Tongue (tissue), 2 donors: Measurements from ENCODE around the gene PLA2G7. TPM values are rescaled to one million over a fixed set of nuclear protein-coding genes. Genes with fewer than 3 reads are reported as not detected.
A peak's percentile ranks its signal among the peaks of the same experiment; 100 is the strongest.

Experiments used
- DNase-seq: peaks from one replicate; pipeline ENCODE4 v3.0.0-alpha.2; 2015
- total RNA-seq: library from RNA; depleted of rRNA; stranded (reverse); fragments of >200 nt; gene quantifications from one replicate; pipeline ENCODE4 v1.2.3, GENCODE V29; 2014

Gene PLA2G7
- total RNA-seq, 1 donor from 2014 or later: 0.82 TPM

- DNase-seq: no peak
Observed at GRCh38 chr6:46688117-46688965, 46.8 kb downstream of the PLA2G7 start.

GRCh38 chr6:46687619-46688097 is 47.5 kb downstream of the PLA2G7 start, which contains the start of gene TDRD6:
TDRD6 (plus strand) TSS chr6:46687885; CDS start chr6:46688129, 244 bp downstream.
- DNase-seq: no peak

DNA sequence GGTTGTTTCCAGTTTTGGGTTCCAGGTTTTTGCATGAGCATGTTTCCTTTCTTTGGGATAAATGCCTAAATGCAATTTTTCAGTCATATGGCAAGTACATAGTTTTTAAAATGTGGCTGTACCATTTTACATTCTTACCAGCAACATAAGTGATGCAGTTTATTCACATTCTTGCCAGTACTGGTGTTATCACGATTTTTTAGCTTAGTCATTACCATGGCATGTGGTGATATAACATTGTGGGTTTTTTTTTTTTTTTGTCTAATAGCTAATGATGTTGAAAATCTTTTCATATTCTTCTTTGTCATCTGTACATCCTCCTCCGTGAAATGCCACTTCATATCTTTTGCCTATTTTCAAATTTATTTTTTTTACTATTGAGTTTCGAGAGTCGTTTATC is 50.4 kb downstream of the PLA2G7 start:
- no peak for DNase-seq

DNA sequence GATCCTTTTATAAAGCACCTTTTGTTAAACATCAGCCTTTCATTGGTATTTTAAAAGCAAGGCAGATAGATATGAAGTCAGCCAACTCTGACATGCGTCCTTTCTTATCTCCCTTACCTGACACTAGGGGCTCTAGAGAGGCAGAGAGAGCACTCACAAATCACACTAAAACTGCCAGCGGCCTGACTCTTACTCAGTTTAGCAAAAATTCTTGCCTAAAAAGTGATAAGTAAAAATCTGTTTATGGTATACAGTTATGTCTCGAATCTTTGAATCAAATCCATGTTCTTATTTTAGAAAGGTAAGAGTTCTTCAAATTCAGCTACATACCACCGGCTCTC is 57.9 kb downstream of the PLA2G7 start:
- DNase-seq: no peak

DNA sequence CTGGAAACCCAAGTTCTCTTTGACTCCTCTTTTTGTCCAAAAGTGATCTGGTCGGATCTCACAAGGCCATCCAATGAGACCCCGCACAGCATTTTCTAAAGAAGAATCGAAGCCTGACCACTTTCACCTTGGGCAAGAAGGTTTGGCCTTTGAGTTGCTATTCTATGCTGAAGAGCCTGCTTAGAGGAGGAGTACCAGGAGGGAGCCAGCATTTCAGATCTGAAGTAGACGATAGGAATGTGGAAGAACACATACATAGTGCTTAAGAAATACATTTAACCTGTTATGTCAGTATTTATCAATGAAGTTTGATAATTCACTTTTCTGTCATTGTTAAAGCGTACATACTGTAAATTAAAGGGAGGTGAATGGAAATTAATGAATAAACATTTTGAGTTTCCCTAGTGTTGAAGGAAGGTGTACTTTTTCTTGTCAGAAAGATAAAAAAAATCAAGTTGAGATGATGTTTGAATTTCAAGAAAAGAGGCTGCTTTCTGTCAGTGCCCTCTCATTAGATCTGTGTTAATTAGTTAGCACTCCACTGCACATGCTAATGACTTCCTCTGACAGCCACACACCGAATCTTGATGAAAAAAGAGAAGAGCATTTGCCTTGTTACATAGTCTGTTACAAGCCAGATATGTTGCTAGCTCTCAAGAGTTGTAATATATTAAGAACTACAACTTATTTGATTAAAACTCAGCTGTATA is 58.4 kb downstream of the PLA2G7 start:
- no peak for DNase-seq

GRCh38 chr6:46674410-46674809 is 60.8 kb downstream of the PLA2G7 start:
- DNase-seq: no peak

DNA sequence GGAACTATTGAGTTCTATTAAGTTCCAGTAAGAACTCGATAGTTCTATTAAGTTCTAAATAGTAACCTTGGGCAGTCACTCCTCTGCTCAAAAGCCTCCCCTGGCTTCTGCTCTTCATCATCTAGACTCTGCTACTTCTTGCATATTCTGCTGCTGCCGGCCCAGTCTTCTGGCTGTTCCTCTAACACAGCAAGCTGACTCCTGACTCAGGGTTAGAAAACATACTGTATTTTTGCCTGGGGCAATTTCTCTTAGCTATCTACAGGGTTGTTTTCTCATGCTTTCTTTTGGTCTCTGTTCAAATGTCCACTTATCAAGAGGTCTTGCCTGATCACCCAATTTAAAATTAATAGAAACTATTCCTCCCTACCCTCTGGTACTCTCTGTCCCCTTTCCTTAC is 67.8 kb downstream of the PLA2G7 start:
- no peak for DNase-seq

DNA sequence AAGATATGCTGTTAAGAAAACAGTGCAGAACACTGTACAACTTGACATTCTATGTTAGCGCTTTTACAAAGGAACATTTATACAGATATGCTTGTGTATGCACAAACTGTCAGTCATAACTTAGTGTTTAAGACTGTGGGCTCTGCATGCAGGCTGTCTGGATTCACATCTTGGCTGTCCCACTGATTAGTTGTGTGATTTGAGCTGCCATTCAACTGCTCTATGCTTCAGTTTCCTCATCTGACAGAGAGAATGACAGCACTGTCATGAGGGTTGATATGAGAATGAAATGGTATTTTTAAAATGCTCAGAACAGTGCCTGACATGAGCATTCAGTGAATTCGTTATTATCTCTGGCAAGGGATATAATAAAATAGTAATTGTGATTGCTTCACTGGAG is 73.7 kb downstream of the PLA2G7 start:
- no peak for DNase-seq

DNA sequence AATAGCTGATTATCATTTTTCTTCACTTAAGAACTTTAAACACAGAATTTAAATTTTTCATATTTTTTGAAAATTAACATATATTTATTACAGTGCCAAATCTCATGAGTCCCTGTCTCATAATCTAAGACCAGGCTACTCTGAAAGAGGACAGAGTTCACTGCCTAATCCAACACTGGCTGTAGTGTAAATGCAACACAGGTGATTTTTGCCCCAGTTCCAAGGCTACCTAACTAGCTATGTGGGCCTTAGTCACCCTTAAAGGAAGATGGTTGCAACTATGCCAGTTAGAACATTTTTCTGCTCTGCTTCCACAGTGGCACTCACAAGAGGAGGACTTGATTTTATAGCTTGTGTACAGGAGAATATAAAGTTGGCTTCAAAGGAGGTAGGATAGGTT is 77.5 kb downstream of the PLA2G7 start:
- DNase-seq: no peak

DNA sequence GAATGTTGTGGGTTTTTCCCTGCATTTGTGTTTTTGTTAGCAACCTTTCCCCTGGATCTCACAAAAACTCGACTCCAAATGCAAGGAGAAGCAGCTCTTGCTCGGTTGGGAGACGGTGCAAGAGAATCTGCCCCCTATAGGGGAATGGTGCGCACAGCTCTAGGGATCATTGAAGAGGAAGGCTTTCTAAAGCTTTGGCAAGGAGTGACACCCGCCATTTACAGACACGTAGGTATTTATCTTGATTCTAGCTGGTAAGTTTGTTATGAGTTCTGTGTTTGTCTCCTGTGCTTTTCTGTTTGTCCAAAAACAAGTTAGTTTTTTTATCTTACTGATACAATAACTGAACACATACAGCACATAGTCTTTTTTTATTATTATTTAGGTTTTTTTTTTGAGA is 79.4 kb downstream of the PLA2G7 start:
- peak; percentile 7 for DNase-seq

Other genes starting within 250 kb of the PLA2G7 start
- gene RCAN2, start 243.9 kb downstream of the PLA2G7 start, total RNA-seq: 10.8 TPM
- gene CYP39A1, start 82.6 kb downstream of the PLA2G7 start, total RNA-seq: 13.5 TPM
- 20.1 TPM for gene SLC25A27, start 82.4 kb downstream of the PLA2G7 start, total RNA-seq
- 1.4 TPM for gene TDRD6, start 47.5 kb downstream of the PLA2G7 start, total RNA-seq
- gene ANKRD66, start 11.6 kb upstream of the PLA2G7 start, total RNA-seq: 0.31 TPM
- not detected for gene MEP1A, start 58.0 kb upstream of the PLA2G7 start, total RNA-seq
- 39.9 TPM for gene ADGRF5, start 186.6 kb upstream of the PLA2G7 start, total RNA-seq